AG09309 (cell line): ENCODE results near the gene BAIAP2L1.

Experiments used
- DNase-seq: peaks from one replicate; pipeline ENCODE4 v3.0.0-alpha.2; 2010; ENCODE audit warnings: low read depth
- H3K4me3 ChIP-seq: 2 replicates; pipeline ENCODE4 v1.5.1; 2011; ENCODE audit warnings: mild to moderate bottlenecking, low read depth, low read length, moderate library complexity; ENCODE audit not compliant: control insufficient read depth
- TF ChIP-seq, protein P1 (sequence below): IDR thresholded peaks from 2 replicates; pipeline ENCODE4 v1.5.1; 2011; ENCODE audit warnings: mild to moderate bottlenecking, low read depth, low read length, inconsistent platforms; ENCODE audit not compliant: insufficient read depth, control insufficient read depth; ENCODE audit errors: missing control alignments

Gene BAIAP2L1

GRCh38 chr7:98244871-98245270, 156.0 kb downstream of the BAIAP2L1 start:
- no peak overlapping the region for H3K4me3 ChIP-seq
- DNase-seq = no peak
- TF ChIP-seq, protein P1, sequence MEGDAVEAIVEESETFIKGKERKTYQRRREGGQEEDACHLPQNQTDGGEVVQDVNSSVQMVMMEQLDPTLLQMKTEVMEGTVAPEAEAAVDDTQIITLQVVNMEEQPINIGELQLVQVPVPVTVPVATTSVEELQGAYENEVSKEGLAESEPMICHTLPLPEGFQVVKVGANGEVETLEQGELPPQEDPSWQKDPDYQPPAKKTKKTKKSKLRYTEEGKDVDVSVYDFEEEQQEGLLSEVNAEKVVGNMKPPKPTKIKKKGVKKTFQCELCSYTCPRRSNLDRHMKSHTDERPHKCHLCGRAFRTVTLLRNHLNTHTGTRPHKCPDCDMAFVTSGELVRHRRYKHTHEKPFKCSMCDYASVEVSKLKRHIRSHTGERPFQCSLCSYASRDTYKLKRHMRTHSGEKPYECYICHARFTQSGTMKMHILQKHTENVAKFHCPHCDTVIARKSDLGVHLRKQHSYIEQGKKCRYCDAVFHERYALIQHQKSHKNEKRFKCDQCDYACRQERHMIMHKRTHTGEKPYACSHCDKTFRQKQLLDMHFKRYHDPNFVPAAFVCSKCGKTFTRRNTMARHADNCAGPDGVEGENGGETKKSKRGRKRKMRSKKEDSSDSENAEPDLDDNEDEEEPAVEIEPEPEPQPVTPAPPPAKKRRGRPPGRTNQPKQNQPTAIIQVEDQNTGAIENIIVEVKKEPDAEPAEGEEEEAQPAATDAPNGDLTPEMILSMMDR = no peak

DNA sequence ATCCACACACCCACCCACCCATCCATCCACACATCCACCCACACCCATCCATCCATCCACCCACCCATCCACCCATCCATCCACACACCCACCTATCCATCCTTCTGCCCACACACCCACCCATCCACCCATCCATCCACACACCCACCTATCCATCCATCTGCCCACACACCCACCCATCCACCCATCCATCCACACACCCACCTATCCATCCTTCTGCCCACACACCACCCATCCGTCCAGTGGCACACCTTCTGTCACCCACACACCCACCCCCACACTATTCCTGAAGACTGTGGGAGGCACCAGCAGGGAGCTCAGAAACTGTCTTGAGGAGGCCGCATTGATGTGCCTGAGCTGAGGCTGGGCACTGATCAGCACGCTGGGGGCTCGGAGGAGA, 158.0 kb downstream of the BAIAP2L1 start:
- no peak overlapping the region for H3K4me3 ChIP-seq
- DNase-seq = no peak
- TF ChIP-seq, protein P1 = no peak

- no peak for DNase-seq
- TF ChIP-seq, protein P1 = no peak
- H3K4me3 ChIP-seq = no peak overlapping the region
Measured at GRCh38 chr7:98242342-98242741, 158.5 kb downstream of the BAIAP2L1 start.

DNA sequence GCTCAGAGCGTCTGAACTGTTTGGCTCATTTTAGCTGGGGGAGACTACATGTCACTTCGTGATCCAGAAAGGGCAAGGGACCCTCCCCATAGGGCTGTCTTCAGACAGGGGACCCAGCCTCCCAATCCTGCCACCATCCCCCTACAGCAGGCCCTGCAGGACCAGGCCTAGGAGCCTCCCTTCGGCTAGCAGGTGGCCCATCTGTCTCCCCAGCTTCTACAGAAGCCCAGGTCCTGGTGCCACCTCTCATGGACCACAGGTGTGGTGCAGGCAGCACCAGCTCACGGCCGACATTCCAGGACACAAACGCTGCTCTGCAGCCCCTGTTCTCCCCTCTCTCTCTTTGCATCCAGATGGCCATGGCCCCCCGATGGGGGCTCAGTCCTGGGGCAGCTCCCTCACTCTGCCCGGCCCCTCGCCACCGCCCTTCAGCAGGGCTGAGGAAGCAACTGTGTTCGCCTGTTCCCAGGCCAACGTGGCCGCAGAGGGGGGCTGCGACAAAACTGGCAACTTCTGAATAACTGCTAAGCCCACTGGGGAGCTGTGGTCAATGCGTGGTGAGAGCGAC, 159.1 kb downstream of the BAIAP2L1 start:
- TF ChIP-seq, protein P1 = no peak
- DNase-seq = no peak
- H3K4me3 ChIP-seq = no peak overlapping the region
